Lung (tissue), 12 donors: ENCODE measurements around the gene TMEM117. TPM values are rescaled to one million over a fixed set of nuclear protein-coding genes. Genes with fewer than 3 reads are reported as not detected.
"Not testable (repeated sequence)": the region's sequence is repeated elsewhere in the genome, so short reads cannot be mapped to it uniquely, and the experiment has no call there.

ENCODE experiments used
- ATAC-seq: fragments of 200-7000 bp; cut with Tn5 transposase; one replicate; pipeline ENCODE4 v1.9.1; 2020; ENCODE audit warnings: moderate number of reproducible peaks; ENCODE audit not compliant: insufficient read depth, low FRiP score
- DNase-seq, 3 donors: peaks; one replicate each; pipeline ENCODE4 v3.0.0-alpha.2; 2013 to 2017
- H3K27ac ChIP-seq, 2 donors: one replicate each; pipeline ENCODE4 v1.5.1; 2013; ENCODE audit warnings: mild to moderate bottlenecking in 2 of 2, moderate library complexity in 2 of 2, control low read depth in 1 of 2, inconsistent platforms in 1 of 2, low read depth in 1 of 2, low read length in 1 of 2
- H3K27me3 ChIP-seq, 3 donors: one replicate each; pipeline ENCODE4 v1.5.1; 2013; ENCODE audit warnings: low read length in 2 of 3; ENCODE audit not compliant: control insufficient read depth in 3 of 3, insufficient read depth in 3 of 3
- H3K36me3 ChIP-seq, 4 donors: one replicate each; pipeline ENCODE4 v1.5.1; 2013; ENCODE audit warnings: low read length in 4 of 4, mild to moderate bottlenecking in 1 of 4, moderate library complexity in 1 of 4; ENCODE audit not compliant: control insufficient read depth in 4 of 4, insufficient read depth in 4 of 4
- H3K4me1 ChIP-seq, 5 donors: one replicate each; pipeline ENCODE4 v1.5.1; 2013; ENCODE audit warnings: low read length in 5 of 5, mild to moderate bottlenecking in 2 of 5, moderate library complexity in 1 of 5; ENCODE audit not compliant: control insufficient read depth in 5 of 5, insufficient read depth in 5 of 5
- H3K4me3 ChIP-seq: one replicate; pipeline ENCODE4 v1.5.1; 2013; ENCODE audit warnings: mild to moderate bottlenecking, control low read depth, moderate library complexity
- H3K9ac ChIP-seq, 2 donors: one replicate each; pipeline ENCODE4 v1.5.1; 2013; ENCODE audit warnings: low read length in 2 of 2, control low read depth in 1 of 2; ENCODE audit not compliant: insufficient read depth in 1 of 2
- H3K9me3 ChIP-seq, 4 donors: one replicate each; pipeline ENCODE4 v1.5.1; 2013; ENCODE audit warnings: low read length in 3 of 4, mild to moderate bottlenecking in 1 of 4, moderate library complexity in 1 of 4; ENCODE audit not compliant: control insufficient read depth in 4 of 4, insufficient read depth in 3 of 4
- WGBS, 2 donors: extraction: QIAGEN DNeasy Blood & Tissue Kit; methylation state at CpG; one replicate each; pipeline ENCODE4 v1.1.7; 2013; 5-methylcytosine and 5-hydroxymethylcytosine counted together
- polyA plus RNA-seq, 2 donors: library from polyadenylated mRNA; stranded (reverse); fragments of 200-250 nt; gene quantifications; one replicate each; pipeline ENCODE4 v1.2.1, GENCODE V29; 2013
- total RNA-seq, 2 donors: library from RNA; depleted of rRNA in 1 of 2; stranded (reverse); fragments of >200 nt in 1 of 2; gene quantifications; one replicate each; pipeline ENCODE4 v1.2.1, GENCODE V29; 2014 to 2021
- TF ChIP-seq, protein P1 (sequence below): IDR thresholded peaks from 2 replicates; pipeline ENCODE4 v1.5.1; 2012; ENCODE audit warnings: mild to moderate bottlenecking; ENCODE audit errors: control extremely low read depth, extremely low read depth
- donor health status: control.
- donor health status: control.
- donor health status: Bipolar disorder and iron deficiency.
- donor health status: healthy.
- donor health status: DM: yes; HTN: yes; CAD: no.

The TMEM117 gene
- total and polyA plus RNA-seq, 4 donors = 1.2 to 6.1 (median 2.3) TPM

- TF ChIP-seq, protein P1, sequence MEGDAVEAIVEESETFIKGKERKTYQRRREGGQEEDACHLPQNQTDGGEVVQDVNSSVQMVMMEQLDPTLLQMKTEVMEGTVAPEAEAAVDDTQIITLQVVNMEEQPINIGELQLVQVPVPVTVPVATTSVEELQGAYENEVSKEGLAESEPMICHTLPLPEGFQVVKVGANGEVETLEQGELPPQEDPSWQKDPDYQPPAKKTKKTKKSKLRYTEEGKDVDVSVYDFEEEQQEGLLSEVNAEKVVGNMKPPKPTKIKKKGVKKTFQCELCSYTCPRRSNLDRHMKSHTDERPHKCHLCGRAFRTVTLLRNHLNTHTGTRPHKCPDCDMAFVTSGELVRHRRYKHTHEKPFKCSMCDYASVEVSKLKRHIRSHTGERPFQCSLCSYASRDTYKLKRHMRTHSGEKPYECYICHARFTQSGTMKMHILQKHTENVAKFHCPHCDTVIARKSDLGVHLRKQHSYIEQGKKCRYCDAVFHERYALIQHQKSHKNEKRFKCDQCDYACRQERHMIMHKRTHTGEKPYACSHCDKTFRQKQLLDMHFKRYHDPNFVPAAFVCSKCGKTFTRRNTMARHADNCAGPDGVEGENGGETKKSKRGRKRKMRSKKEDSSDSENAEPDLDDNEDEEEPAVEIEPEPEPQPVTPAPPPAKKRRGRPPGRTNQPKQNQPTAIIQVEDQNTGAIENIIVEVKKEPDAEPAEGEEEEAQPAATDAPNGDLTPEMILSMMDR = no peak
- Histone ChIP-seq H3K4me1 (no peaks in the 10 kb centered on the region), H3K9me3 (peaks cover 0 to 2% (median under 1%) of the 10 kb centered on the region in 4 donors), H3K36me3 (no peaks in the 10 kb centered on the region), H3K4me3 (no peak overlapping the region), H3K9ac (no peak overlapping the region), H3K27me3 (no peaks in the 10 kb centered on the region), H3K27ac (no peak overlapping the region)
- WGBS, 2 donors = 78 to 88% methylated on average over 4 of the region's 4 CpGs
- DNase-seq (no peak), ATAC-seq (no peak)
Observed at GRCh38 chr12:44247588-44247987, 411.7 kb downstream of the TMEM117 start.

DNA sequence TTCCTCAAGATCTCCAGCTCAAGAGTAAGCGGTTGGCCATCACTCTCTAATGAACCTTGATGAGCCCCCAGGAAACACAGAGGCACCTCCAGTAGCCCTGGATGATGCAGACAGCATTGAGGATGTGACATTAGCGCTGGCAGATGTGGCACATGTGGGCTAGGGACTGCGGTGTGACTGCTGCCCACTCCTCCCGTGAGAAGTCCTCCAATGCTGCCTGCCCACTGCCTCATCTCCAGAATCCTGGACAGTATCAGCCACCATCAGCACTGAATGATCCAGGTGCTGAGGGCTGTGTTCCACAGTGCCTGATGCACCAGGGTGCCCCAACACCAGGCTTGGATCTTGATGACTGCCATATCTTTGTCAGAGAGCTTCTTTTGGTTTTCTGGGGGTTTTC lies 412.6 kb downstream of the TMEM117 start:
- Histone ChIP-seq H3K4me1 (no peaks in the 10 kb centered on the region), H3K9ac (no peak overlapping the region), H3K36me3 (no peaks in the 10 kb centered on the region), H3K9me3 (peaks cover 0 to 2% (median under 1%) of the 10 kb centered on the region in 4 donors), H3K4me3 (no peak overlapping the region), H3K27ac (no peak overlapping the region), H3K27me3 (no peaks in the 10 kb centered on the region)
- no peak for ATAC-seq
- no peak for DNase-seq
- 96 to 97% methylated on average over 4 of the region's 4 CpGs for WGBS, 2 donors
- TF ChIP-seq, protein P1 = no peak

- not testable (repeated sequence) for H3K36me3 ChIP-seq, H3K9ac ChIP-seq, H3K4me3 ChIP-seq, H3K4me1 ChIP-seq, H3K27ac ChIP-seq, ATAC-seq, H3K9me3 ChIP-seq, H3K27me3 ChIP-seq, DNase-seq
- WGBS, 2 donors = 92 to 94% methylated on average over 1 of the region's 1 CpG
Observed at GRCh38 chr12:44250440-44250839, 414.6 kb downstream of the TMEM117 start.

GRCh38 chr12:44253338-44253856 lies 417.5 kb downstream of the TMEM117 start:
- H3K4me3 ChIP-seq = no peak overlapping the region
- no peaks in the 10 kb centered on the region for H3K36me3 ChIP-seq
- no peaks in the 10 kb centered on the region for H3K4me1 ChIP-seq
- DNase-seq (no peak), ATAC-seq (no peak)
- H3K9me3 ChIP-seq = peaks cover 0 to 1% (median 0%) of the 10 kb centered on the region in 4 donors
- H3K27ac ChIP-seq = no peak overlapping the region
- TF ChIP-seq, protein P1 = no peak
- H3K27me3 ChIP-seq = no peaks in the 10 kb centered on the region
- H3K9ac ChIP-seq = no peak overlapping the region
- WGBS, 2 donors = 71 to 81% methylated on average over 2 of the region's 2 CpGs
